Endothelial cell of umbilical vein (primary cell): ENCODE results near the gene PKNOX2. TPM values are rescaled to one million over a fixed set of nuclear protein-coding genes. Genes with fewer than 3 reads are reported as not detected.

Experiments used
- BruUV-seq: library from RNA; stranded (reverse); fragments of 400-500 nt; replicated peaks from 2 replicates; lab custom pipeline; 2021; lab: Mats Ljungman, UMichigan
- CTCF ChIA-PET: fragments of 300-600, 350-600 bp; sonication (Branson Sonifier 250); formaldehyde crosslinking; loops from one replicate; lab custom pipeline; 2021; ENCODE audit warnings: antibody characterized with exemption, inconsistent platforms; lab: Charles Lee
- POLR2A ChIA-PET: fragments of 300-600, 350-600 bp; sonication (Branson Sonifier 250); formaldehyde crosslinking; loops from one replicate; lab custom pipeline; 2021; ENCODE audit warnings: antibody characterized with exemption, inconsistent platforms; lab: Charles Lee
- DNase-seq: peaks from one replicate; pipeline ENCODE4 v3.0.0-alpha.2; 2011; ENCODE audit warnings: low read depth, low spot score
- FAIRE-seq: peaks from 2 replicates; lab custom pipeline; 2011; peaks lifted over from hg19 to GRCh38; lab: Jason Lieb, UNC
- H2AFZ ChIP-seq: 2 replicates; pipeline ENCODE4 v1.6.0; 2012; ENCODE audit warnings: low read depth, low read length, control low read depth, inconsistent platforms
- H3K27ac ChIP-seq: 2 replicates; pipeline ENCODE4 v1.5.1; 2011; ENCODE audit warnings: low read depth, mild to moderate bottlenecking, control low read depth, low read length, moderate library complexity; ENCODE audit not compliant: insufficient read depth
- H3K27me3 ChIP-seq, 2 experiments: 2 replicates each; pipeline versions ENCODE4 v1.6.0 to v1.6.1; 2011; ENCODE audit warnings: low read length in 2 of 2, mixed read lengths in 1 of 2; ENCODE audit not compliant: control insufficient read depth in 2 of 2, insufficient read depth in 2 of 2
- H3K36me3 ChIP-seq, 2 experiments: 2 replicates in 1 of 2; 3 replicates in 1 of 2; pipeline ENCODE4 v1.5.1; 2011; ENCODE audit warnings: low read length in 2 of 2, mild to moderate bottlenecking in 1 of 2, moderate library complexity in 1 of 2; ENCODE audit not compliant: control insufficient read depth in 2 of 2, insufficient read depth in 2 of 2; ENCODE audit errors: extremely low read depth in 1 of 2
- H3K4me1 ChIP-seq: 3 replicates; pipeline ENCODE4 v1.5.1; 2011; ENCODE audit warnings: mild to moderate bottlenecking, low read length; ENCODE audit not compliant: control insufficient read depth, insufficient read depth; ENCODE audit errors: extremely low read depth
- H3K4me2 ChIP-seq: 2 replicates; pipeline ENCODE4 v1.6.1; 2011; ENCODE audit warnings: low read length, control low read depth, mixed read lengths; ENCODE audit not compliant: insufficient read depth
- H3K4me3 ChIP-seq, 3 experiments: fragments of 200-600 bp in 1 of 3; sonication (generic), shearing (Covaris generic) in 1 of 3; replicated peaks in 1 of 3; 2 replicates each; pipeline ENCODE4 v1.5.1; 2011 to 2016; ENCODE audit warnings: control low read depth in 3 of 3, low read length in 3 of 3, mild to moderate bottlenecking in 2 of 3, inconsistent platforms in 1 of 3, low read depth in 1 of 3, moderate library complexity in 1 of 3; ENCODE audit not compliant: insufficient read depth in 1 of 3
- H3K79me2 ChIP-seq: 2 replicates; pipeline ENCODE4 v1.6.0; 2012; ENCODE audit warnings: low read length, inconsistent platforms; ENCODE audit not compliant: control insufficient read depth, insufficient read depth
- H3K9ac ChIP-seq: replicated peaks from 2 replicates; pipeline ENCODE3; 2011; ENCODE audit warnings: low read length, control low read depth; ENCODE audit not compliant: insufficient read depth; ENCODE audit errors: extremely low read depth
- H3K9me1 ChIP-seq: replicated peaks from 3 replicates; pipeline ENCODE4 v1.6.0; 2011; ENCODE audit warnings: mild to moderate bottlenecking, low read length; ENCODE audit not compliant: control insufficient read depth, insufficient read depth; ENCODE audit errors: extremely low read depth
- H3K9me3 ChIP-seq: replicated peaks from 2 replicates; pipeline ENCODE4 v1.5.1; 2012; ENCODE audit warnings: low read length, inconsistent platforms; ENCODE audit not compliant: control insufficient read depth, insufficient read depth
- H4K20me1 ChIP-seq: replicated peaks from 2 replicates; pipeline ENCODE3; 2011; ENCODE audit warnings: mild to moderate bottlenecking, low read length; ENCODE audit not compliant: control insufficient read depth, insufficient read depth; ENCODE audit errors: extremely low read depth
- CTCF ChIP-seq, 2 donors: IDR thresholded peaks; 1 replicate in 1 of 2; 2 replicates in 1 of 2; pipeline ENCODE4 v1.5.1; 2011; ENCODE audit warnings: low read length in 2 of 2, mild to moderate bottlenecking in 2 of 2, moderate library complexity in 2 of 2, control low read depth in 1 of 2, inconsistent platforms in 1 of 2, low read depth in 1 of 2; ENCODE audit not compliant: insufficient read depth in 1 of 2; ENCODE audit errors: extremely low read depth in 1 of 2
- FOS ChIP-seq: IDR thresholded peaks from 2 replicates; pipeline ENCODE4 v1.6.1; 2011; ENCODE audit warnings: mild to moderate bottlenecking, low read length, moderate library complexity, borderline replicate concordance; ENCODE audit not compliant: insufficient read depth
- MAX ChIP-seq: IDR thresholded peaks from 2 replicates; pipeline ENCODE4 v1.6.1; 2011; ENCODE audit not compliant: insufficient read depth, insufficient read length
- MYC ChIP-seq: IDR thresholded peaks from one replicate; pipeline ENCODE4 v1.6.1; 2011; ENCODE audit warnings: mild to moderate bottlenecking, low read depth, low read length
- POLR2AphosphoS5 ChIP-seq: IDR thresholded peaks from 2 replicates; pipeline ENCODE4 v1.6.1; 2012; ENCODE audit warnings: low read depth, mild to moderate bottlenecking, control low read depth, low read length, moderate library complexity; ENCODE audit not compliant: insufficient read depth
- dilution Hi-C: fragments of 300-500 bp; cut with MboI; formaldehyde crosslinking; loops from one replicate; pipeline ENCODE4 v1.15.0; 2019; ENCODE audit warnings: low sequenced_read_pairs; ENCODE audit not compliant: extremely low pct_ligation_motif_present
- intact Hi-C: fragments of 100-400 bp; cut with micrococcal nuclease; formaldehyde crosslinking; loops from one replicate; pipeline ENCODE4 v1.10.0; 2022
- polyA plus RNA-seq, 4 experiments: library from polyadenylated mRNA; depleted of rRNA in 3 of 4; stranded (reverse) in 3 of 4; unstranded in 1 of 4; fragments of >200 nt; gene quantifications; 2 replicates each; pipeline versions ENCODE4 v1.2.1 to v1.2.3, GENCODE V29; 2011 to 2012; ENCODE audit warnings: missing spikeins in 1 of 4
- total RNA-seq: library from RNA; stranded (reverse); gene quantifications from 2 replicates; pipeline ENCODE4 v1.2.3, GENCODE V29; 2021

Gene PKNOX2
- total and polyA plus RNA-seq, 2 donors (not counting 3 experiments of a cell fraction or from before 2014, with no cell fraction given): 0.11 to 0.91 TPM

GRCh38 chr11:125289419-125290098, 125.0 kb downstream of the PKNOX2 start:
- no TSS peak for BruUV-seq
- intact Hi-C loops (no loop called here), dilution Hi-C loops (no loop called here)
- Histone ChIP-seq H3K9me1 (no peaks in the 10 kb centered on the region), H3K27me3 (peaks cover 0 to 3% of the 10 kb centered on the region in 2 experiments), H3K36me3 (no peaks in the 10 kb centered on the region), H3K4me2 (no peak overlapping the region), H2AFZ (no peak overlapping the region), H3K79me2 (no peaks in the 10 kb centered on the region), H3K9me3 (no peaks in the 10 kb centered on the region), H3K27ac (no peak overlapping the region), H4K20me1 (no peaks in the 10 kb centered on the region), H3K4me3 (no peak overlapping the region), H3K9ac (no peak overlapping the region), H3K4me1 (peaks cover 17% of the 10 kb centered on the region)
- CTCF ChIA-PET: interaction anchor here (1.8 to 1.9 kb wide), 2 partner anchors 11 to 56 kb away, joined by 4 to 7 read pairs; no protein-coding TSS in a partner anchor
- TF ChIP-seq CTCF (IDR thresholded peaks at IDR 0.05; ENCODE audit: extremely low read depth in 1 of 2, insufficient read depth in 1 of 2, low read depth in 1 of 2, low read length in 2 of 2) (no peak), MYC (no peak), FOS (no peak), POLR2AphosphoS5 (no peak), MAX (no peak)
- FAIRE-seq (no peak), DNase-seq (no peak)
- POLR2A ChIA-PET: no interaction called here
